ENCODE data around the gene EYS.
A peak's percentile ranks its signal among the peaks of the same experiment; 100 is the strongest.
"Not testable (repeated sequence)": the region's sequence is repeated elsewhere in the genome, so short reads cannot be mapped to it uniquely, and the experiment has no call there.

EYS gene

DNA sequence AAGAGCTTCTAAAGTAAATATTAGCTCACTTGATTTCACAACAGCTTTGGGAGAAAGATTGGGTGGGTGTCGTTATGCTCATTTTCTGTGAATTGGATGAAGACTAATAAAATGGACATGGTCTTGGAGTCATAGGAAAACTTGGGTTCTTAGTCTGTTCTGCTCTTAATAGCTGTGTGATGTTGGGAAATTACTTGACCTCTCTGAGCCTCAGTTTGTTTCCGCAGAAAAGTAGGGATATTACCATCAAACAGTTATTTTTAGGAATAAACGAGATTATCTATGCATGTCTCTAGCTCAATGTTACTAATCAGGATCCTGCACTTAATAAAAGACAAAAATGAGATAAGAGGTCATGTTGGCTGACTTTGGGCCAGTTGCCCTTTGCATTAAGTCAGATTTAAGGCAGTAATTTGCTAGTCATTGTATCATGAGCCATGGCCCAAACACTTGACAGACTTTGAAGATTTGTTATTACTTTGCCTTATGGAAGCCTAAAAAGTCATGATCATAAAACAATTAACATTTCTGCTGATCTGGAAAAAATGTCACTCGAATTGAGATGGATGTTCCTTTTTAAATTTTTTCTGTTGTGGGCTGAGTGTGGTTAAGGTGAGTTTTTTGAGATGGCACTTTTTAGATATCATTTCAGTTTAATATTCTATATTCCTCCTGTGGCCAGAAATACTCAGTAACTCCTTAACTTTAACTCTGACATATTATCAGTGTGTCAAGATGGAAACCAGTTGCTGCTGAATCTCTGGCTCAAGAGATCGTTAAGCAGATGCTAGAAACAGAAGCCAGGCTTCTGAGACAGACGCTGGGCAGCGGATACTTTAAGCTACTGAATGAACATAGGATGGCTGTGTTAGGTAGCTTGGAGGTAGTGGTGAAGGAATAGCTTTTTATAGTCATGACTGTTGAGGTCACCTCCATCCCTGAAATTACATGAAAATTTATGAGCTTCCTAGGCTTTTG lies 1779.8 kb downstream of the EYS start:
- DNase-seq, result no peak

DNA sequence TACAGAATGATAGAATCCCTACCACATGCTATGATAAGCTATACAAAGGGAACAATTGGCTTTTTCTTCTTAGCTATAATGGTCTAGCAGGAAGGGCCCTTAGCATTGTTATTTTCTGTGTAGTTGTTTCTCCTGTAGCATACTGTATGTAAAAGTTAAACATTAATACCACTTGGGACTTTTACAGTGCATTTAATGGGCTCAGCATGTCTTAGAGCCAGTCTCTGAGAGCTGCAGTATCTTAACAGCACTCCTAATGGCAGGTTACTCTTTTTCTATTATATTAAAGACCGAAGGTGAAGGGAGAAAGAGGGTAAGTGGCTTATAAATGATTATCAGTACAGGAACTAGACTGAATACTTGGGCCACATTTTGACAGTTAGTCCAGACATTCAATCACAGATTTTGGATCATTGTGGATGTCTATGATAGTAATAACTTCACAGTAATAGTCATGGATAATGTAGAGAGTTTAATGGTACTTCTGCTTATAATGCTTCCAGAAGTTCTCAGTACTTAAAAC lies 1780.7 kb downstream of the EYS start:
- no peak for DNase-seq

- DNase-seq, result peak; percentile 0 to 28
Measured at GRCh38 chr6:63923139-63923739, 1783.8 kb downstream of the EYS start.

GRCh38 chr6:63919556-63920110 lies 1787.4 kb downstream of the EYS start:
- no peak for DNase-seq

DNA sequence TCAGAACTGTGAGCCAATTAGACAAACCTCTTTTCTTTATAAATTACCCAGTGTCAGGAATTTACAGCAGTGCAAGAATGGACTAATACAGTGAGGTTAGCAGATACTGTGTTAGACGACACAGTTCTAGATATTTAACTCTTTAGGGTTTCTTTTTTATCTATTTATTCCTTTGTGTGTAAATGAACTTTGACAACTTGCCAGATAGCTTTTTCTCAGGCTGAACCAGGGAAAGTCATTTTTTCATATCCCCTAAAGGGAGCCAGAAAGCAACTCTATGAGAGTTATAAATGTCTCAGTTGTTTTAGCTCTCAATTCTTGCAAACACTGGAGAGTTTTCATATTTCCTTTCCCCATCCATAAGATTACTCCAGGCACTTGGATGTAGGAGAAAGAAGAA lies 1794.1 kb downstream of the EYS start:
- DNase-seq, result no peak

DNA sequence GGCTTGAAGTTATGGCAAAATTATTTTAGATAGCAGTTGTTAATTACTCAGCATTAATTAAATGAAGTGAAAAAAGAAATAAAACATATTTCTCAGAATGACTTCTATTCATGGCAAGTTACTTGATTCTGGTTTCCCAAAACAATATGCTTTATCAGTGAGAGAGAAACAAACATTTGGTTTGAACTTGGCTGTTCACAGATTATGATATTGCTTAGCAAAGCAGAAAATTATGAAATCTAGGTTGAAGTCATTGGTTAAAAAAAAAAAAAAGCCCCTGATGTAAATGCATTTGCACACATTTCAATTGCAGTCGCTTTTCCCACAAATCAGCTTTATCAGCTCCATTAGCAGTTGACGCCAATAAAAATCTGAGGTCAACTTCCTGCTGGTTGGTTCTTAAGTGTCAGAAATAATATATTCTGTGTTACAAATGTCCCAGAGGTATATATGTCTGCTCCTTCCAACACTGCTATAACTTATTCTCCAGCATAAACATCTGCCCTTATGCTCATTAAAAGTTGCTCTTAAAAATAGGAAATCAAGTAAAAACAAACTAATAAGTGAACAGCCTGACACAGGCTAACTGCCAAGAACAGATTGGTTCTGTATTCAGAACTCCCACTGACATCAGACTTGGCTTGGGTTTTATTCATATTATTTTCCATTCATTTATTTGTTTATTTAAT lies 1796.0 kb downstream of the EYS start:
- no peak for DNase-seq

- peak; percentile 13 to 69 for DNase-seq
Measured at GRCh38 chr6:63904650-63905248, 1802.3 kb downstream of the EYS start.

GRCh38 chr6:63899550-63899949 lies 1807.5 kb downstream of the EYS start:
- DNase-seq, result no peak

- no peak for DNase-seq
Measured at GRCh38 chr6:63897952-63898351, 1809.1 kb downstream of the EYS start.

DNA sequence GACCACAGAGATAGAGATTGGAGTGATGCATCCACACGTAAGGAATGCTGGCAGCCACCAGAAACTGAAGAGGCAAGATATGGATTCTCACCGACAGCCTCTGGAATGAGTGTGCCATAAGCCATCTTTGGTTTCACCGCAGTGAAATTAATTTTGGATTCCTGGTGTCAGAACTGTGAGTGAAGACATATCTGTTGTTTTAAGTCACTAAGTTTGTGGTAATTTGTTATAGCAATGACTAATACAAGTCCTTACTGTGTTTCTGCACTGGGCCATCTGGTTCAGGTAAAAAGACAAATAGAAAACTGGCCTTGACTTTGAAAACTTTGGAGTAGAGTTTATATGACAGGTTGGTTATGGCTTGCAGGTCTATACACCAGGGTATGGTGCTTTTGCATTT lies 1809.6 kb downstream of the EYS start:
- no peak for DNase-seq

DNA sequence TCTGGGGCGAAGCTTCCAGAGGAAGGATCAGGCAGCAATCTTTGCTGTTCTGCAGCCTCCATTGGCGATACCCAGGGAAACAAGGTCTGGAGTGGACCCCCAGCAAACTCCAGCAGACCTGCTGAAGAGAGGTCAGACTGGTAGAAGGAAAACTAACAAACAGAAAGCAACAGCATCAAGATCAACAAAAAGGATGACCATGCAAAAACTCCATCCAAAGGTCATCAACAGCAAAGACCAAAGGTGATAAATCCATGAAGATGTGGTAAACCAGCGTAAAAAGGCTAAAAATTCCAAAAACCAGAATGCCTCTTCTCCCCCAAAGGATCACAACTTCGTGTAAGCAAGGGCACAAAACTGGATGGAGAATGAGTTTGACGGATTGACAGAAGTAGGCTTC lies 1818.6 kb downstream of the EYS start:
- no peak for DNase-seq

GRCh38 chr6:63887804-63888203 lies 1819.2 kb downstream of the EYS start:
- DNase-seq, result not testable (repeated sequence)

DNA sequence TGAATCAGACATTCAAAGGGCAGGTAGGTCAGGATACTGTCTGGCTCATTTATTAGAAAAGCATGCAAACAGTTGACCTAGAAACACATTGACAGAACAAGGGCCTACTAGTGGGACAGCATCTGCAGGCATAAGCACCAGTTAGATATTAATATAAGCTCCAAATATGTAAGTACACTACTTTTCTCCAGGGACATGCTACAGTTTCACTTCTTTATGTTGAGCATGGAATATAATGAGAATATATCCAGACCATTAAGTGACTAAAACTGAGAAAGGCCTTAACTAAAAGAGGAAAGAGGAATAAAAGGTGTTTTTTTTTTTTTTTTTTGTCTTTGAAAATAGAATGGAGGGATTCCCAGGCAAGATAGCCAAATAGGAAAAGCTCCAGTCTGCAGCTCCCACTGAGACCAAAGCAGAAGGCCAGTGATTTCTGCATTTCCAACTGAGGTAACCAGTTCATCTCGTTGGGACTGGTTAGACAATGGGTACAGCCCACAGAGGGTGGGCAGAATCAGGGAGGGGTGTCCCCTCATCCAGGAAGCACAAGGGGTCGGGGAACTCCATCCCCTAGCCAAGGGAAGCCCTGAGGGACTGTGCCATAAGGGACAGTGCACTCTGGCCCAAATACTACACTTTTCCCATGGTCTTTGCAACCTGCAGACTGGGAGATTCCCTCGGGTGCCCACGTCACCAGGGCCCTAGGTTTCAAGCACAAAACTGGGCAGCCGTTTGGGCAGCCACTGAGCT lies 1819.8 kb downstream of the EYS start:
- no peak for DNase-seq

DNA sequence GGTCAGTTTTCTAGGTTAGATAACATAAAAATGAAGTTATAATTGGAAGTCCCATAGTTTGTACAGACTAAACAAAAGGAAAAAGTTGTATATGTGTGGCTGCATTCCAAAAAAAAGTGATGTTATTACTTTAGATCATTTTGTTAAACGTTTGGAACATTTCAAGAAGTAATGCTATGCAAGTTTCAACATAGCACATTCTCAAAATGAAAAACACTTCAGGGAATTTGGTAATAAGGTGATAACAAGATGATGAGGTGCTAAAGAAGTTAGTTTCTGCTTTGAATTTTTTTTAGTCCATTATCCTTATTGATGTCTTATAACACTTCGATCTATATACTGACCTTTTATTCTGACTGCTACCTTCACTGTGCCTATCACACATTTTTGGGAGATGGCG lies 1820.7 kb downstream of the EYS start:
- no peak for DNase-seq

GRCh38 chr6:63883597-63883996 lies 1823.4 kb downstream of the EYS start:
- no peak for DNase-seq

DNA sequence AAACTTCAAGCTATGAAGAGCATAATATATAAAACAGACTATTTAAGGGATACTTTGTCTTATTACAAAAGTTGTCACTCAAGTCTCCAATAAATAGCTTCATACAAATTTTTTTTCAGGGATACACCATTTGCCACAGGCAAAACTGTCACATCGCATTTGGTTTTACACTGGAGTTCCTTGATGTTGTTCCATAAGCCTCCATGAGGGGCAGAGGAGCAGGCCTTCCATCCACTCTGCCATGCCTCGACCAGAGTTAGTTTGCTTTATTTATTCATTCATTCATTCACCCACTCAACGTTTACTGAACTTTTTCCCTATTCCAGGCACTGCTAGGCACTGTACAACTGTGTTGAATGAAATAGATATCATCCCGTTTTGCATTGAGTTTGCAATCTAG lies 1824.8 kb downstream of the EYS start:
- no peak for DNase-seq

DNA sequence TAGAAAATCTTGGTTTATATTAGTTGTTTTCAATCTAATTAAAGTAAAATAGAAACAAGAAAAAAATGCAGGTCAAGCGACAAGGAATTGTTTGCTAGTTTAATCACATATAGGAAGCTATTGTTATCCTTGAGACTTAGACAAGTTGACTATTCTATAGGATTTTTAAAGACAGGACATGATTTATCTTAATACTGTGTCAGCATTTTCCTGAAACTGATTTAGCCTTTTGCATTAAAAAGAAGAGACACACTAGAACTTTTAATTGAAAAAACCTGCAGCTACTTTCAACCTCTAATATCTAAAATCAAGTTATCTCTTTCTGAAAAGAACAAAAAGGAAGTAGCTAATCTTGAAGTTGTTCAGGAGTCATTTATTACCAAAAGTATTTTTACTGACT lies 1825.2 kb downstream of the EYS start:
- no peak for DNase-seq

- DNase-seq, result no peak
Measured at GRCh38 chr6:63872233-63872632, 1834.8 kb downstream of the EYS start.

DNA sequence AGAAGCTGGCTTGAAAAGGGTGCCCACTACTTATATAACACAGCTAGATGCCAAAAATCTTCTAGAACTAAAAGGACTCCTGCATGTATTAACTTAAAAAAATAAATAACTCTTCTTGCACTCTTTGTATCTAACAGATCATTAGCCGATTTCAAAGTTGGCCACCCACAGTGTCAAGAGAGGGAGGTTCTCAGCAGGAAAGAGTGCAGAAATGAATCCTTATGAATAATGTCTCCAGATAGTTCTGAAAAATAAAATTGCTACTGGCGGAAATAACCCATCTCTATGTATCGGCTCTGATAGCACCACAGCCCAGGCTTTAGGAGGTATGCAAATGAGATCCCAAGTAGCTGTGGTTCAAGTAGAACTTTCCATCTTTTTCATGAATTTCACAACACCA lies 1838.7 kb downstream of the EYS start:
- DNase-seq, result no peak

DNA sequence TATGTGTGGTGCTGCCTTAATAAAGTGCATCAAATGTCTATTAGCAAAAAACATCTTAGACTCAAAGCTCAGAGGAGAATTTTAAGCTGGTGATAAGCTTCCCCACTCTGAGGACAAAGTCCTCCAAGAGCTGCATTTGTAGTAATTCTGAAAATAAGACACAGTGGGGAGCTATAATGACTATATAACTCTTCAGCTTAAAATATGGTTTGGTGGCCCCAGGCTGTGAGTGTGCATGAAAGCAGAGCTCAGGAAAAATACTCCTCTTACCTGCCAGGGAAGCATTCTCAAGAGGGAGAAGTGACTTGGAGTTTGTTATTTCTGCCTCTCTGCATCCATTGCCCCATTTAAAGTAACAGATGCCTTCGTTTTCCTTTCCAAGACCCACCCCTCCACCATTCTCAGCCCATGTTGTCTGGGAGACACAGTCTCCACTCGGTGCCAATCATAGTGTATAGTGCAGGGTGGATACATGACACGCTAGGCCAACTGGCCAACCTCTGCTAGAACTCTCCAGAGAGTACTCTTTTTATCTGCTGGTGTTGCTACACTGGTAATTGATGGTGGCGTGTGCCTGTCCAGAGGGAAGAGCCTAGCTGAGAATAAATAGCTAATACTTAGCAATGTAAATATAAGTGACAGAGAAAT lies 1842.2 kb downstream of the EYS start:
- DNase-seq, result no peak

- no peak for DNase-seq
Measured at GRCh38 chr6:63864061-63864460, 1843.0 kb downstream of the EYS start.

Data from SW 1271 (cell line).